ENCODE results near the gene ACVRL1.

The ACVRL1 gene

DNA sequence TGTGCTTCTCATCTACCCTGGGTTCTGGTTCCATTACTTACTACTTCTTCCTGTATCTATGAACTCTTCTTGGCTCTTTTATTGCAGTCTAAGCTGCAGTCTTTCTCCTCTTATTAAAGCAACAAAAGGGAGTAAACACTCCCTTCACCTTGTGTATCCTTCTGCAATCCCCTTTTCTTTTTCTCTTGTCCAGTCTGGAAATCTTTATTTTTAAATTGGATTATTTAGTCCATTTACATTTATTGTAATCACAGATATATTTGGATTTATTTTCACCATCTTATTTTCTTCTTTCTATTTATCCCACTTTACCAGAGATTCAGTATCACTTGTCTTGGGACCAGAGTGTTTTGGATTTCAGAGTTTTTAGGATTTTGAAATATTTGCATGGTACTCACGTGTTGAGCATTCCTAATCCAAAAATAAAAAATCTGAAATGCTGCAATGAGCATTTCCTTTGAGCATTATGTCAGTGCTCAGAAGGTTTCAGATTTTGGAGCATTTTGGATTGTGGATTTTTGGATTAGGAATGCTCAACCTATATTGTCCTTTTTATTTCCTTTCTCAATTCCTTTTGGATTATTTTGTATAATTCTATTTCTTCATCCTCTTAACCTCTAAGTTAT, 37.4 kb downstream of the ACVRL1 start:
- no peak for DNase-seq (ENCODE audit: low read depth)

DNA sequence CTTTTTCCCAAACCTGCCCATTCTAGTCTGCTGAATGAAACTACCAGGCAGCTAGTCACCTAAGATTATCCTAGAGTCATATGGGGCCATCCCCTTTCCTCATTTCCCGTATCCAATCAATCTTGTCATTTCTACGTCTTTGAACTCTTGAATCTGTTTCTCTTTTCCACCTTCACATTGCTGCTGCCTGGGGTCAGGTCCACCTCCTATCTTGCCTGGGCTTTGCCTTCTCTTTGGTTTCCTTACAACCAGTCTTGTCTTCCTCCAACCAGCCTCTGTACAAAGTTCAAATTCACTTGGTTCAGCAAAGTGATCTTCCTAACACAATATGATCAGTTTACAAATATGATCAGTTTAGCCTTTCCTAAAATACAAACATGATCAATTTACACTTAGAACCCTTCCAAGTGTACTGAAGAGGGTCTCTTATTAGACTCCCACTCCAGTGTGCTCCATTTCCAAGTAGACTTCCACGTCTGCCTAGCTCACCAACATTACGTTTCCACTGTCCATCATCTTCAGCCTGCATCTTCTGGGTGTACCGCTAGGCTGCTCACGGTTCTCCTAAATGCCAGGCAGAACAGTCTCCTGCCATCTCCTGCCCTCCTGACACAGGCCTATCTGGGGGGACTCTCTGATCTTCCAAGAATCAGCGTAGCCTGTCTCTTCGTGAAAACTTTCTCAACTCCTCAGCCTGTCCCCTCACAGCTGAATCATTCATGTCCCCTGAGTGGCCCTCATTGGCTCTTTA, 40.1 kb downstream of the ACVRL1 start:
- DNase-seq (ENCODE audit: low read depth) = no peak

DNA sequence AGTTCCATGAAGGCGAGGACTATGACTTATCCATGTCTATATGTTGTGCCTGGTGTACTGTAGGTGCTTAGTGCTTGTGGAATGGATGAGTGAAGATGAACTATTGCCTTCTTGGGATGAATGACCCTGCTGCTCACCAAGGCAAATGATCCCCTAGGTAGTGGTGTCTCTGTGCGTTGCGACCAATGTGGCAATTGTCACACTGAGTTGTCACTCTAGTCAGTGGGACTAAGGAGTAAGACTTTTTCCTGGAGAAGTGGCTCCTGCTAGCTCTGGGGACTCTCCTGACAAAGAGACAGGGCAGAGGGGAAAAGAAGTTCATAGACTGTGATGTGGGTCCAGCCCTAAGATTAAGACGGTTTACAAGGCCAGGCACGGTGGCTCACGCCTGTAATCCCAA, 40.8 kb downstream of the ACVRL1 start:
- DNase-seq (ENCODE audit: low read depth) = no peak

DNA sequence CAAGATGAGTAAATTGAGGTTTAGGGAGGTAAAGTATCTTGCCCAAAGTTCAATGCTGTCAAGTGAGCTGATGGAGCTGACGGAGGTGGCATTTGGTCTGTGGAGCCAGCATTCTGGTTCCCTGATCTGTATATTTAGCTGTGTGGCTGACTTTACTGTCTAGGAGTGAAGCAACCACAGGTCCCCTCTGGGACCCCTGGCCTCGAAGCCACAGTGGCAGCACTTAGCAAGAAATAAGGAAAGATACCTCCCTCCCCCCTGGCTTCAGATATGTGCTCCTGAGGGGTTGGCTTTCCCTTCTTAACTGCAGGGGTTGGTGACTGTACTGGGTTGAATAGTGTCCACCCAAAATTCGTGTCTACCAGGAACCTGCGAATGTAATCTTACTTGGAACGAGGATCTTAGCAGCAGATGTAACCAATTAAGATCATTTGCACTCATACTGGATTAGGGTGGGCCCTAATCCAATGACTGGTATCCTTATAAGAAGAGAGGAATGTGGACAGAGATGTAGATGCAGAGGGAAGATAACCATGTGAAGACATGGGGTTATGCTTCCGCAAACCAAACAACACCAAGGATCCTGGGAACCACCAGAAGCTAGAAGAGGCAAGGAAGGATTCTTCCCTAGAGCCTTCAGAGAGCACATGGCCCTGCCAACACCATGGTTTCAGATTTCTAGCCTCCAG, 42.2 kb downstream of the ACVRL1 start:
- DNase-seq (ENCODE audit: low read depth) = no peak

DNA sequence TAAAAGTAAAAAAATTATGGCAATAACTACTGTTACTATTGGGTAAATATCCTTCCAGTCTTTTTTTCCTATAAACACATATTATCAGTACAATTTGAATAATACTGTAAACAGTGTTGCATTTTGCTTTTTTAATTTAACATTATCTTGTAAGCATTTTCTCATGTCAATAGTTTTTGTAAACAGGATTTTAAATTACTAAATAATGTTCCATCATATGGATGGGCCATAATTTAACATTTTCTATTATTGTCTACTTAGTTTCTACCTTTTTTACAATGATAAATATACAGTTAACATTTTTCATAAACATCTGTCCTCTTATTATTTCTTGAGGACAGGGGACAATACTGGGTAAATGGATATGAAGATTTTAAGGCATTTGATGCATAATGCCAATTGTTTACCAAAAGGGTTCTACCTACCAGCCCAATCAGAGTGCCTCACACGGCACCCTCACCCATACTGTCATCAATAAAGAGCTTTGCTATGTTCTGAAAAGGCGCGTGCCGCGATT, 43.4 kb downstream of the ACVRL1 start:
- no peak for DNase-seq (ENCODE audit: low read depth)

DNA sequence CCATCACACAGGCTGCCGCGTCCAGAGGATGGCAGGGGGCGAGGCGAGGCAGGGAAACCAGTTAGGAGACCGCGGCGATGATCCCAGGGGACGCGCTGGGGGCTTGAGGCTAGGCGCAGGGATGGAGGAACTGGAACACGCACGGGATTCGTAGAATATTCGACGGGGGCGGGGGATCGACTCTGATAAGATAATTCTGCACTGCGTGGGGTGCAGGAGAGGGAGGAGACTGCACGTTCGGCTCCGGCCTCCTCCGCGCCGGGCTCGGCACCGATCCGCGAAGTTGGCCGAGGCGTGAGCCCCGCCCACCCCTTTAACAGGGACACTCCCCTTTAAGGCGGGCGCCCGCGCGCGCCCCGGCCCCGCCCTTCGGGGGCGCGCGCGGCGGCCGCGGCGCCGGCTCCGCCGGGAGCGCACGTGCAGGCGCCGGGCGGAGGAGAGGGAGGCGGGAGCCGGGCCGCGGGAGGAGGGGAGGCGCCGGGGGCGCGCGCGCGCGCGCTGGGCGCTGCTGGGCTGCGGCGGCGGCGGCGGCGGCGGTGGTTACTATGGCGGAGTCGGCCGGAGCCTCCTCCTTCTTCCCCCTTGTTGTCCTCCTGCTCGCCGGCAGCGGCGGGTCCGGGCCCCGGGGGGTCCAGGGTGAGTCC, 44.0 kb downstream of the ACVRL1 start, which contains the start of gene ACVR1B:
Gene ACVR1B (plus strand): TSS at position 501 of the 644 bp plus-strand sequence. CDS start 45 bp downstream, at position 546.
- peak; percentile 91 for DNase-seq (ENCODE audit: low read depth)

DNA sequence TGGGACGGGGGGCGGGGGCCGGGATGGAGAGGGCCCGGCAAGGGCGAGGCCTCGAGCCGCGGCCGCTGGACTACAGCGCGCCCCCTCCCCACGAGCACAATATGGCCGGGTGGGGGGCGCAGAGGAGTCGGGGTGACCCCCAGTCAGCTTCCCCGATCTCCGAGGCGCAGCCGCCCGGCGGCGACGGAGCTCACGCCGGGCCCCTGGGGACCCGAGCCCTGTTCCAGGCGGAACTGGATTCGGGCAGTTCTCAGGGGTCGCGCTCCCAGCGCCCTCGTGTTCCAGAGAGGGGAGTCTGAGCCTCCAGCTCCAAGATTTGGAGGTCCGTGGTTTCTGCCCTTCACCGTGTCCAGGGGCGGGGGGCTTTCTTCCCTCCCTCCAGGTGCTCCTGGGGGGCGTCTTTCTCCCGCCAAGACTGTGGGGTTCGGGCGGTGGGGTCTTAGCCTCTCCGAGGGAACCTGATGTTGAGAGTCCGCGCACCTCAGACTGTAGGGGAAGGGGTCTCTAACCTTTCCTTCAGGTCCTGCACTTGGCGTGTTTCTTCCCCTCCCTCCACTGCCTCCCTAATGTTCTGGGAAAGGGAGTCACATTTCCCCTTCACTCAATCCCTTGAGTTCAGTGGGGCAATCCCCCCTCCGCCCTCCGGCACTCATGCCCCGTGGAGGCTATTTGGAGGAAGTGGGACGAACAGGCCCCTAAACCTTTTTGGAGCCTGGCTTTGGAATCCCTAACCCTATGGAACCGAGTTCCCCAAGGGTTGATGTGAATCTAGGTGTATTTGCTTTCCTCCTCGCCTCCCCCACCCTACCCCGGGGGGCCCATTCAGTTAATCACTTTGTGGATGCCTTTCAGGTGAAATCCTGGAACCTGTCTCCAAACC, 44.8 kb downstream of the ACVRL1 start:
- DNase-seq (ENCODE audit: low read depth) = no peak

DNA sequence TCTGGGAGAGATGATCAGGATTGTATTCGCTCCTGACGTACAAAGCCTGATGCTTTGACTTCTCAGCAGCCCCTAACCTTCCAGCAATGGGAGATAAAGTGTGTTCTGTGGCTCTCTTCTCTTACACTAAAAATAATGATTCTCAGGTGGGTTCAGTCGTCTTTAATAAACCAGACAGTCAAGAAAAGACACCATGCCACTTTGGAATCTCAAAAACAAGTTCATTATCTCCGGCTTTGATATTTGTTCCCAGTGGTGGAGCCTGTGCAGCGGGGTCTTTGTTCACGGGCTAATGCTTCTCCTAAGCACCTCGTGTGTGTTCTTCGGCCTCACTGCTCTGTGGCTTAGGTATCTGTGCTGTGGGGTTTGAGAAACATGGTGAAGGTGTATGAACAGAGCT, 45.8 kb downstream of the ACVRL1 start:
- no peak for DNase-seq (ENCODE audit: low read depth)

DNA sequence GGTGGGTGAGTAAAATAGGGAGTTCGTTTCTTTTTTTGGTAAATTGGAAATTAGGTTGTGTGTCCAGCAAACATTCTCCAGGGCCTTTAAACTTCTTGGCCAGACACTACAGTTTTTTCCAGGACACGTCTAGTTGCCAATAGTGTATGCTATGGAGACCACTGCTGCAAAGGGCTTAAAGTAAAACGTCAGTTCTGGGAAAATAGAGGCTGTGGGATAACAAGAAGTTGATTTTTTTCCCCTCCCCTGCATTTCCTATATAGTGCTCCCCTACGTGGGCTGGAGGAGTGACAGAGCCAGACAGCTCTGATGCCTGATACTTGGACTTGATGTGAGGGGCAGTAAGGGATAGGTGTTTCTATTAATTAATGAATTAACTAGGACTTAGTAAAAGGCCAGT, 46.6 kb downstream of the ACVRL1 start:
- DNase-seq (ENCODE audit: low read depth) = no peak

DNA sequence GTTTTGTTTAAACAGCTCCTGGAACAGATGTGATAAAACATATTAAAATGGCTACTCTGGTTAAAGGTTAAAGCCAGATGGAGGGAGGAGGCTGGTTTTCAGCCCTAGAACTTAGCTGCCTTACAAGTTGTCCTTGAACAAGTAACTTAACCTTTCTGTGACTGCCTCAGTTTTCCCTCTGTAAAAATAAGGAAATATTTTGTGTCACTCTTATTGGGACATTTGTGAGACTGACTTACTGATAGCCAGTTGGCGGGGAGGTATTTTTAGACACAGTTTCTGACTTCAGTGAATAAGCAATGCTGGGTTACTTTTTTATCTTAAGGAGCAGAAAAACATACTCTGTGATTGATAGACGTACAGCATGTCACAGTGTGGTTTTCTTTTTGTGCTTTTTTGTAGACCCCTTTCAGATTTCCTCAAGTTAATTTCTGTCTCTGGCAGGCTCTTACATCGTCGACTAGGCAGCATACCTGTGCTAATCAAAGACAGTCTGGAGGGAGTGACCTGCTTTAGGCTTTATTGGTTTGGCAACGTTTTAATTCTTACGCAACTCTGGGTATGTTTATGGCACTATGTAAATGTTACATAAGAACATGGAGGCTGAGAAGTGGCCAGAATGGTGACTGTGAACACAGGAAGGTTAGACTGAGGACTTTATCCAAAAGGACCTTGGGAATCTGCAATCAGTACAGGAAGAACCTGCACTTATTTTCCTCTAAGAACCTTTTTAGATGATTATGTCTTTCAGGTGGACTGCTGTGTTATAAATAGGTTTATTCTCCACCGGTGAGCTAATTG, 47.5 kb downstream of the ACVRL1 start:
- DNase-seq (ENCODE audit: low read depth) = no peak

DNA sequence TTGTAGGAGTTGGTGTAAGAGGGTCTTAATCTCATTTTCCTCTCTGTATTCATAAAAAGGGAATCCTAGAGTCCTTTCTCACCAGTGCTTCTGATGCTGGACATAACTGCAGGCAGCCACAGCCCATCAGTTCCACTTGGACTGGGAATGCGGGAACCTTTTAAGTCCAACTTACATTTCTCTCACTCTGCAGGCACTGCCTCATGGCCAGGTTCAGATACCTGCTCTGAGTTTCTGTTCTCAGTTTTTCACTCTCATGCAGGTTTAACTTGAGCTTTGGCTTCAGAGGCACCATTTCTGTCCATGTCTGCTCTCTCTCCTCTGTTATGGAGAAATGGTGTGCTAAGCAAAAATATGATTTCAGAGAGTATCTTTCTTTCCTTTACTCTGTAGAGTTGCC, 48.4 kb downstream of the ACVRL1 start:
- no peak for DNase-seq (ENCODE audit: low read depth)

DNA sequence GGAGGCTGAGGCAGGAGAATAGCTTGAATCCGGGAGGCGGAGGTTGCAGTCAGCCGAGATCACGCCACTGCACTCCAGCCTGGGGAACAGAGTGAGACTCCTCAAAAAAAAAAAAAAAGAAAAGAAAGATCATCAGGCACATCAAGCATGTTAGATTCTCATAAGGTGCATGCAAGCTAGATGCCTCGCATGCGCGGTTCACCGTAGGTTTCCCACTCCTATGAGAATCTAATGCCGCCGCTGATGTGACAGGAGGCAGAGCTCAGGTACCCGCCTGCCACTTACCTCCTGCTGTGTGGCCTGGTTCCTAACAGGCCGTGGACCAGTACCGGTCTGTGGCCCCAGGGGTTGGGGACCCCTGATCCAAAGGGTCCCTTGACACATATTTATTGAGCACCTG, 51.2 kb downstream of the ACVRL1 start:
- DNase-seq (ENCODE audit: low read depth) = no peak

DNA sequence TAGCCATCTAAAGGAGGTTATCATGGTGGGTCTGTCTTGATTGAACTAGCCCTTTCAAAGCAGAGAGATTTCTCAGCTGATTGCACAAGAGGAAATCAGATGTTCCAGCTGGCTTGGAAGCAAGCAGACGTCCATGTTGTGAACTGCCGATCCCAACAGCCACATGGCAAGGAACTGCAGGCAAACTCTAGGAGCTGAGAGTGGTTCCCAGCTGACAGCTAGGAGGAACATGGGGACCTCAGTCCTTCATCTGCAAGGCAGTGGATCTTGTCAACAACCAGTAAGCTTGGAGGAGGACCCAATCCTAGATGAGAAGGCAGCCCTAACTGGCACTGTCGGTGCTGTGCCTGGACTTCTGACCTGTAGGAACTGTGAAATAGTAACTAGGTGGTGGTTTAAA, 51.9 kb downstream of the ACVRL1 start:
- DNase-seq (ENCODE audit: low read depth) = no peak

DNA sequence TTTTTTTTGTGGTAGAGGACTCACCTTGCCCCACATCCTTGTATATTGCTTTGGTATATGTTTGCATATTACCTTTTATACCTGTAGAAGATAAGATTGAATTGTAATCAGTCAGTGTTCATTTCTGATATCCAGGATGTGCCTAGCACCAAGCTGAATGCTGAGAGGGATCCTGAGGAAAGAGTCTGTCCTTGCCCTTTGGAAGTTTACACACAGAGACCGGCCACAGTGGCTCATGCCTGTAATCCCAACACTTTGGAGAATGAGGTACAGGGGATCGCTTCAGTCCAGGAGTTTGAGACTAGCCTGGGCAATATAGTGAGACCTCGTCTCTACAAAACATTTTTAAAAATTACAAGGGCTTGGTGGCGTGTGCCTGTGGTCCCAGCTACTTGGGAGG, 52.6 kb downstream of the ACVRL1 start:
- no peak for DNase-seq (ENCODE audit: low read depth)

DNA sequence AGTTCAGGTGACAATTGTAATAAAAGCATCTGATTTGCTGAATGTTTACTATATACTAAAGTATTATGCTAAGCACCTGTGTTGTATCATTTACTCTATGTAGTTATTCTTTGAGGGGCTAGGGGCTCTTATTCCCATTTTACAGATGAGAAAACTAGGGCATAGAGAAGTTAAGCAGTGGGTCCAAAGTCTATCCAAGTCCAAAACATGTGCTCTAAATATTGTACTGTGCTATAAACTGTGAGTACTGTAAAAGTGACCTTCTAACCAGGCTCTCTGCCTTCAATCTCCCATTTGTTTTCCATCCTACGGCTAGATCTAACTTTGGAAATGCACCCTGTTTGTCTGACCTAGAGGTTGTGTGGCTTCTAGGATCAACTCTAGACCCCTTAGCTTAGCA, 53.2 kb downstream of the ACVRL1 start:
- DNase-seq (ENCODE audit: low read depth) = no peak

DNA sequence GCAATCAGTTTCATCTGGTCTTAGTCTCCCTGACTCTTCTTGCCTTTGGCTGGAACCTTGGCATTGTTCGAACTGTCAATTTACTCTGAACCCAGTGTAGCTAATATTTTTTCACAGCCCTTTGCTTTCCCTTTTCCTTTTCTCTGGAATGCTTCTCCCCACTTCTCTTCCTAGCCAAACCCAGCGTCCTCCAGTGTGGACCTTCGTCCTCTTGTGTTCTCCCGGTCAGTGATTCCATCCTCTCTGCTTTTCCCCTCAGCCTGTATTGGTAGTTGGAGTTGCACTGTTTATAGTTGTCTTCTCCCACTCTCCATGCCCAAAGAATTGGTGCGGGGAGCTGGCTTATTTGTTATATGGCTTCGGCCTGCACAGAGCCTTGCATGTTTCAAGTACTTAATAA, 53.6 kb downstream of the ACVRL1 start:
- no peak for DNase-seq (ENCODE audit: low read depth)

DNA sequence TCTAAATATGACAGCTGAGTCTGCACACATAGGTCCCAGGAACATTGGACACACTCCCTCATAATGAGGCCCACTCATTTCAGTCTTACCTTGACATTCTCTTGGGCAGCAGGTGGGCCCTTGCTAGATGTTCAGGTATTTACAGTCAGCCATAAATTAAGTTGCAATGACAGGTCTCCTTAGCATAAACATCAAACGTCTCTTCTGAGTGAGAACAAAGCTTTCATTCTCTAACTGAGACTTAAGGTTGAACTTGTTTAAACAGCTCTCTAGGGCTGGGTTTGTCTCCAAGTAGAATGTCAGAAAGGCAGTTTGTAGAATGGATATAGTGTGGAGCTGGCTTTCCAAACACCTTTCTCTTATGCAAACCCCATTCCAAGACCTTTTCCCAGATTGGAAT, 54.5 kb downstream of the ACVRL1 start:
- no peak for DNase-seq (ENCODE audit: low read depth)

DNA sequence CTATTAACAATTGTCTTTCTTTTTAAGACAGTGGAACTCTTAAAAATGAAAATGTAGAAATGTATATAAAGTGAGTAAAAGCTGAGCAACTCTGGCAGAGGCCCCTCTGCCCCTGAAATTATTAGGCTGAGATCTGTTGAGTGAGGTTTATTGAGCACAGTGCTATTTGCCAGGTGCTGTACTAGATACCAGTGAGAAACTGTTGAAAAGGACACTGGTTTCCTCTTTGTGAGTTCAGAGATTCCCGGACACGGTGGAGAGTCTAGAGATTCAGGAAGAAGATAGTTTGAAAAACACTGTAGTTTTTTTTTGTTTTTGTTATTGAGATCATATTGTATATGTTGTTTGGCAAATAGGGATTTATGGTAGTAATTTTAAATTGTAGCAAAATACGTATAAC, 55.4 kb downstream of the ACVRL1 start:
- DNase-seq (ENCODE audit: low read depth) = no peak

DNA sequence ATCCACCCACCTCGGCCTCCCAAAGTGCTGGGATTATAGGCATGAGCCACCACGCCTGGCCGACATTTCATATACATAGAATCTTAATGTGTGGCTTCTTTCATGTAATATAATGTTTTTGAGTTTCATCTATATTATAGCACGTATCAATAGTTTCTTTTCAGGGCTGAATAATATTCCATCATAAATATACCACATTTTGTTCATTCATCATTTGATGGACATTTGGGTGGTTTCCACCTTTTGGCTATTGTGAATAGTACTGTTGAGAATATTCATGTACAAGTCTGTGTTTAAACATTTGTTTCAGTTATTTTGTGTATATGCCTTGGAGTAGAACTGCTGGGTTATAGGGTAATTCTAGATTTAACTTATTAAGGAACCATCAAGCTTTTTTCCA, 56.2 kb downstream of the ACVRL1 start:
- DNase-seq (ENCODE audit: low read depth) = no peak

DNA sequence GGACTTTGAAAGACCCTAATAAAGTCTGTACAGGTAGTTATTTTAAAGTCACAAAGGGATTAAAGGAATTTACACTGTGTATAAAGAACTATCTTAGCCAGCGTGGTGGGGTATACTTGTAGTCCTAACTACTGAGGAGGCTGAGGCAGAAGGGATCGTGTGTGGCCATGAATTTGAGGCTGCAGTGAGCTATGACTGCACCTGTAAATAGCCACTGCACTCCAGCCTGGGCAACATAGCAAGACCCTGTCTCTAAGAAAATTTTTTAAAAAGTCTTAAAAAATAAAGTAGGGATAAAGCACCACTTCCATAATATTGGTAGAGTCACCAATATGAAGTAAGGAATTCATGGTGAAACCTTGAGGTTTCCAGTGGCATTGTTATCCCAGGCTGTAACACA, 62.3 kb downstream of the ACVRL1 start:
- DNase-seq (ENCODE audit: low read depth) = no peak

All from stimulated activated CD4-positive, alpha-beta T cell treated with anti-CD3 and anti-CD28 coated beads, Interleukin-2, amount 100 ng/mL, for 4 hours (primary cell).